Stomach smooth muscle (tissue), 2 donors: ENCODE results near the gene HOXB2.

Source experiments
- H3K27ac ChIP-seq: one replicate; pipeline ENCODE4 v1.7.0; 2013; ENCODE audit warnings: mild to moderate bottlenecking, low read length, inconsistent platforms
- H3K27me3 ChIP-seq, 2 donors: one replicate each; pipeline ENCODE4 v1.7.0; 2013; ENCODE audit warnings: low read length in 2 of 2; ENCODE audit not compliant: insufficient read depth in 2 of 2, control insufficient read depth in 1 of 2
- H3K36me3 ChIP-seq, 2 donors: one replicate each; pipeline ENCODE4 v1.7.0; 2013; ENCODE audit warnings: low read length in 2 of 2; ENCODE audit not compliant: control insufficient read depth in 2 of 2, insufficient read depth in 2 of 2
- H3K4me1 ChIP-seq: one replicate; pipeline ENCODE4 v1.7.0; 2013; ENCODE audit warnings: low read length; ENCODE audit not compliant: control insufficient read depth, insufficient read depth
- H3K4me3 ChIP-seq, 2 donors: one replicate each; pipeline ENCODE4 v1.7.0; 2013; ENCODE audit warnings: low read length in 2 of 2
- H3K9ac ChIP-seq, 2 donors: one replicate each; pipeline ENCODE4 v1.7.0; 2013; ENCODE audit warnings: low read length in 2 of 2, mild to moderate bottlenecking in 1 of 2
- H3K9me3 ChIP-seq, 2 donors: one replicate each; pipeline ENCODE4 v1.7.0; 2013; ENCODE audit warnings: low read length in 2 of 2; ENCODE audit not compliant: control insufficient read depth in 2 of 2
- donor health status: healthy.
- donor health status: Pancreatic carcinoma.

Gene HOXB2

GRCh38 chr17:48527547-48527932, 17.4 kb downstream of the HOXB2 start:
- peaks cover 6% of the 10 kb centered on the region for H3K4me1 ChIP-seq
- peaks cover 0 to 10% of the 10 kb centered on the region in 2 donors for H3K27me3 ChIP-seq
- H3K9ac ChIP-seq = no peak overlapping the region
- H3K36me3 ChIP-seq = no peaks in the 10 kb centered on the region
- no peak overlapping the region for H3K4me3 ChIP-seq
- no peaks in the 10 kb centered on the region for H3K9me3 ChIP-seq
- H3K27ac ChIP-seq = no peak overlapping the region

- Histone ChIP-seq H3K36me3 (no peaks in the 10 kb centered on the region), H3K4me3 (no peak overlapping the region), H3K4me1 (peaks cover 12% of the 10 kb centered on the region), H3K27me3 (peaks cover 0 to 10% of the 10 kb centered on the region in 2 donors), H3K27ac (no peak overlapping the region), H3K9ac (no peak overlapping the region), H3K9me3 (no peaks in the 10 kb centered on the region)
Observed at GRCh38 chr17:48526608-48527546, 18.0 kb downstream of the HOXB2 start.

GRCh38 chr17:48523010-48523409, 21.9 kb downstream of the HOXB2 start:
- Histone ChIP-seq H3K36me3 (no peaks in the 10 kb centered on the region), H3K9ac (no peak overlapping the region), H3K9me3 (no peaks in the 10 kb centered on the region), H3K27ac (no peak overlapping the region), H3K4me3 (no peak overlapping the region), H3K4me1 (peaks cover 14% of the 10 kb centered on the region), H3K27me3 (peaks cover 0 to 7% of the 10 kb centered on the region in 2 donors)

GRCh38 chr17:48522031-48522653, 22.8 kb downstream of the HOXB2 start:
- Histone ChIP-seq H3K4me3 (no peak overlapping the region), H3K9me3 (no peaks in the 10 kb centered on the region), H3K9ac (no peak overlapping the region), H3K27me3 (peaks cover 0 to 3% of the 10 kb centered on the region in 2 donors), H3K36me3 (no peaks in the 10 kb centered on the region), H3K4me1 (peaks cover 14% of the 10 kb centered on the region), H3K27ac (peak overlapping the region; percentile 11)

GRCh38 chr17:48520631-48521079, 24.3 kb downstream of the HOXB2 start:
- Histone ChIP-seq H3K9ac (no peak overlapping the region), H3K36me3 (no peaks in the 10 kb centered on the region), H3K4me1 (peaks cover 14% of the 10 kb centered on the region), H3K4me3 (no peak overlapping the region), H3K27me3 (no peaks in the 10 kb centered on the region), H3K27ac (no peak overlapping the region), H3K9me3 (no peaks in the 10 kb centered on the region)

- peaks cover 14% of the 10 kb centered on the region for H3K4me1 ChIP-seq
- no peaks in the 10 kb centered on the region for H3K9me3 ChIP-seq
- H3K36me3 ChIP-seq = no peaks in the 10 kb centered on the region
- H3K27ac ChIP-seq = no peak overlapping the region
- no peaks in the 10 kb centered on the region for H3K27me3 ChIP-seq
- no peak overlapping the region for H3K4me3 ChIP-seq
- H3K9ac ChIP-seq = no peak overlapping the region
Observed at GRCh38 chr17:48519427-48519826, 25.5 kb downstream of the HOXB2 start.

GRCh38 chr17:48517478-48517877, 27.4 kb downstream of the HOXB2 start:
- Histone ChIP-seq H3K9me3 (no peaks in the 10 kb centered on the region), H3K36me3 (no peaks in the 10 kb centered on the region), H3K4me3 (no peak overlapping the region), H3K27me3 (peaks cover 0 to 2% of the 10 kb centered on the region in 2 donors), H3K9ac (no peak overlapping the region), H3K4me1 (peaks cover 7% of the 10 kb centered on the region), H3K27ac (no peak overlapping the region)

GRCh38 chr17:48515925-48516900, 28.7 kb downstream of the HOXB2 start:
- H3K4me3 ChIP-seq = no peak overlapping the region
- H3K27ac ChIP-seq = no peak overlapping the region
- H3K27me3 ChIP-seq = peaks cover 0 to 2% of the 10 kb centered on the region in 2 donors
- no peaks in the 10 kb centered on the region for H3K36me3 ChIP-seq
- no peak overlapping the region for H3K9ac ChIP-seq
- H3K9me3 ChIP-seq = no peaks in the 10 kb centered on the region
- H3K4me1 ChIP-seq = no peaks in the 10 kb centered on the region

GRCh38 chr17:48514477-48514876, 30.4 kb downstream of the HOXB2 start:
- H3K27me3 ChIP-seq = peaks cover 0 to 2% of the 10 kb centered on the region in 2 donors
- H3K4me1 ChIP-seq = no peaks in the 10 kb centered on the region

More at GRCh38 chr17:48514477-48514876, 30.4 kb downstream of the HOXB2 start:
- Histone ChIP-seq H3K36me3 (no peaks in the 10 kb centered on the region), H3K4me3 (no peak overlapping the region), H3K9ac (no peak overlapping the region), H3K9me3 (no peaks in the 10 kb centered on the region), H3K27ac (no peak overlapping the region)
